ENCODE results near the gene IPO7.

Gene IPO7

DNA sequence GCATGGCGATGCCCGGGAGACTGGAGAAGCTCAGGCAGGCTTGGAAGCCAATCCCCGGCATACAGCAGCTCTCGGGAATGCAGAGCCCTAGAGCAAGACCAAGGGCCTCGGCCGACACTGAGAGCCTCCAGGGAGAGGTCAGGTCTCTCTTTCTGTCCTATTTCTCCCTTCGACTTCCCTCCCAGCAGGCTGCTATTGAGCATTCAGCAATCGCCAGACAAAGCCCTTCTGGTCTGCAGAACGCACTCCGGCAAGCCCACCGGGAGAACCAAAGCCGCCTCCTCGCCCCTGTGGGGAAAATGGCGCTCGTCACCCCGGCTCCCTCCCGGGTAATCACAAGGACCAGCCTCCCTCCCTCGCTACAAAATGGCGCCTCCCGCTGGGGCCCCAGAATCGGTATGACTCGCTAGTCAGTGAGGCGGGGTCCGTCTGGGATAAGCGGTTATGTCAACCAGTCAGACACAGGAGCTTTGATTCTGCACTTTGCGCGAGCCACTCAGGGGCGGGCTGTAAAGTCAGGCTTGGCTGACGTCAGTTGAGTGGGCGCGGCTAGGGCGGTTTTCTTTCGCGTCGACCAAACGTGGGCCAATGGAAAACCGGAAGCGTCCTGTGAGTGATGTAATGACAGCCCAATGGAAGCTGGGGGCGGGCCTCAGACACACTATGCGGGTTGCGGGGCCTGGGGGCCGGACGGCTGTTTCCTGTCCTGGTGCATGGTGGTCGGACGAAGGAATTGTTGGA is 76.0 kb downstream of the IPO7 start, which contains the start of gene ZNF143 (continued):
- TF ChIP-seq, protein P1, sequence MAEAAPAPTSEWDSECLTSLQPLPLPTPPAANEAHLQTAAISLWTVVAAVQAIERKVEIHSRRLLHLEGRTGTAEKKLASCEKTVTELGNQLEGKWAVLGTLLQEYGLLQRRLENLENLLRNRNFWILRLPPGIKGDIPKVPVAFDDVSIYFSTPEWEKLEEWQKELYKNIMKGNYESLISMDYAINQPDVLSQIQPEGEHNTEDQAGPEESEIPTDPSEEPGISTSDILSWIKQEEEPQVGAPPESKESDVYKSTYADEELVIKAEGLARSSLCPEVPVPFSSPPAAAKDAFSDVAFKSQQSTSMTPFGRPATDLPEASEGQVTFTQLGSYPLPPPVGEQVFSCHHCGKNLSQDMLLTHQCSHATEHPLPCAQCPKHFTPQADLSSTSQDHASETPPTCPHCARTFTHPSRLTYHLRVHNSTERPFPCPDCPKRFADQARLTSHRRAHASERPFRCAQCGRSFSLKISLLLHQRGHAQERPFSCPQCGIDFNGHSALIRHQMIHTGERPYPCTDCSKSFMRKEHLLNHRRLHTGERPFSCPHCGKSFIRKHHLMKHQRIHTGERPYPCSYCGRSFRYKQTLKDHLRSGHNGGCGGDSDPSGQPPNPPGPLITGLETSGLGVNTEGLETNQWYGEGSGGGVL (tag by site-specific recombination; IDR thresholded peaks at IDR 0.05), result no peak
- TF ChIP-seq ZNF629 (tag by site-specific recombination; IDR thresholded peaks at IDR 0.05), result peak; percentile 72
- TF ChIP-seq, protein P2, sequence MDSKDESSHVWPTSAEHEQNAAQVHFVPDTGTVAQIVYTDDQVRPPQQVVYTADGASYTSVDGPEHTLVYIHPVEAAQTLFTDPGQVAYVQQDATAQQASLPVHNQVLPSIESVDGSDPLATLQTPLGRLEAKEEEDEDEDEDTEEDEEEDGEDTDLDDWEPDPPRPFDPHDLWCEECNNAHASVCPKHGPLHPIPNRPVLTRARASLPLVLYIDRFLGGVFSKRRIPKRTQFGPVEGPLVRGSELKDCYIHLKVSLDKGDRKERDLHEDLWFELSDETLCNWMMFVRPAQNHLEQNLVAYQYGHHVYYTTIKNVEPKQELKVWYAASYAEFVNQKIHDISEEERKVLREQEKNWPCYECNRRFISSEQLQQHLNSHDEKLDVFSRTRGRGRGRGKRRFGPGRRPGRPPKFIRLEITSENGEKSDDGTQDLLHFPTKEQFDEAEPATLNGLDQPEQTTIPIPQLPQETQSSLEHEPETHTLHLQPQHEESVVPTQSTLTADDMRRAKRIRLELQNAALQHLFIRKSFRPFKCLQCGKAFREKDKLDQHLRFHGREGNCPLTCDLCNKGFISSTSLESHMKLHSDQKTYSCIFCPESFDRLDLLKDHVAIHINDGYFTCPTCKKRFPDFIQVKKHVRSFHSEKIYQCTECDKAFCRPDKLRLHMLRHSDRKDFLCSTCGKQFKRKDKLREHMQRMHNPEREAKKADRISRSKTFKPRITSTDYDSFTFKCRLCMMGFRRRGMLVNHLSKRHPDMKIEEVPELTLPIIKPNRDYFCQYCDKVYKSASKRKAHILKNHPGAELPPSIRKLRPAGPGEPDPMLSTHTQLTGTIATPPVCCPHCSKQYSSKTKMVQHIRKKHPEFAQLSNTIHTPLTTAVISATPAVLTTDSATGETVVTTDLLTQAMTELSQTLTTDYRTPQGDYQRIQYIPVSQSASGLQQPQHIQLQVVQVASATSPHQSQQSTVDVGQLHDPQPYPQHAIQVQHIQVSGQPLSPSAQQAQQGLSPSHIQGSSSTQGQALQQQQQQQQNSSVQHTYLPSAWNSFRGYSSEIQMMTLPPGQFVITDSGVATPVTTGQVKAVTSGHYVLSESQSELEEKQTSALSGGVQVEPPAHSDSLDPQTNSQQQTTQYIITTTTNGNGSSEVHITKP (tag by site-specific recombination; IDR thresholded peaks at IDR 0.05), result peak; percentile 63
- no peak for TF ChIP-seq ZNF571 (tag by site-specific recombination; IDR thresholded peaks at IDR 0.05)
- TF ChIP-seq KLF9 (tag by site-specific recombination; IDR thresholded peaks at IDR 0.05; ENCODE audit: low read depth), result peak; percentile 63; the same call in 1 of the 2 replicates
- peak; percentile 74; the same call in 1 of the 2 replicates for TF ChIP-seq KLF16 (tag by site-specific recombination; IDR thresholded peaks at IDR 0.05)
- no peak for TF ChIP-seq ZNF169 (tag by site-specific recombination; IDR thresholded peaks at IDR 0.05)
- TF ChIP-seq GLIS1 (tag by site-specific recombination; IDR thresholded peaks at IDR 0.05), result 0 out of 2 replicates have a peak, but pooled peaks have one; percentile 32
- TF ChIP-seq, protein P3, sequence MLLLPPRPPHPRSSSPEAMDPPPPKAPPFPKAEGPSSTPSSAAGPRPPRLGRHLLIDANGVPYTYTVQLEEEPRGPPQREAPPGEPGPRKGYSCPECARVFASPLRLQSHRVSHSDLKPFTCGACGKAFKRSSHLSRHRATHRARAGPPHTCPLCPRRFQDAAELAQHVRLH (tag by site-specific recombination; IDR thresholded peaks at IDR 0.05), result peak; percentile 83
- TF ChIP-seq IKZF3 (tag by site-specific recombination; IDR thresholded peaks at IDR 0.05), result peak; percentile 56
- TF ChIP-seq, protein P4, sequence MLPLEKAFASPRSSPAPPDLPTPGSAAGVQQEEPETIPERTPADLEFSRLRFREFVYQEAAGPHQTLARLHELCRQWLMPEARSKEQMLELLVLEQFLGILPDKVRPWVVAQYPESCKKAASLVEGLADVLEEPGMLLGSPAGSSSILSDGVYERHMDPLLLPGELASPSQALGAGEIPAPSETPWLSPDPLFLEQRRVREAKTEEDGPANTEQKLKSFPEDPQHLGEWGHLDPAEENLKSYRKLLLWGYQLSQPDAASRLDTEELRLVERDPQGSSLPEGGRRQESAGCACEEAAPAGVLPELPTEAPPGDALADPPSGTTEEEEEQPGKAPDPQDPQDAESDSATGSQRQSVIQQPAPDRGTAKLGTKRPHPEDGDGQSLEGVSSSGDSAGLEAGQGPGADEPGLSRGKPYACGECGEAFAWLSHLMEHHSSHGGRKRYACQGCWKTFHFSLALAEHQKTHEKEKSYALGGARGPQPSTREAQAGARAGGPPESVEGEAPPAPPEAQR (tag by site-specific recombination; IDR thresholded peaks at IDR 0.05), result no peak
- TF ChIP-seq ZBTB48 (tag by site-specific recombination; IDR thresholded peaks at IDR 0.05), result peak; percentile 46; the same call in 1 of the 2 replicates
- TF ChIP-seq MYNN (tag by site-specific recombination; IDR thresholded peaks at IDR 0.05; ENCODE audit: borderline replicate concordance), result no peak
- TF ChIP-seq ZNF394 (tag by site-specific recombination; IDR thresholded peaks at IDR 0.05; ENCODE audit: borderline replicate concordance), result peak; percentile 33; the same call in 1 of the 2 replicates
- TF ChIP-seq, protein P5, sequence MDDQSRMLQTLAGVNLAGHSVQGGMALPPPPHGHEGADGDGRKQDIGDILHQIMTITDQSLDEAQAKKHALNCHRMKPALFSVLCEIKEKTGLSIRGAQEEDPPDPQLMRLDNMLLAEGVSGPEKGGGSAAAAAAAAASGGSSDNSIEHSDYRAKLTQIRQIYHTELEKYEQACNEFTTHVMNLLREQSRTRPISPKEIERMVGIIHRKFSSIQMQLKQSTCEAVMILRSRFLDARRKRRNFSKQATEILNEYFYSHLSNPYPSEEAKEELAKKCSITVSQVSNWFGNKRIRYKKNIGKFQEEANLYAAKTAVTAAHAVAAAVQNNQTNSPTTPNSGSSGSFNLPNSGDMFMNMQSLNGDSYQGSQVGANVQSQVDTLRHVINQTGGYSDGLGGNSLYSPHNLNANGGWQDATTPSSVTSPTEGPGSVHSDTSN (CRISPR knock-in tag; IDR thresholded peaks at IDR 0.05), result peak; percentile 90
- peak; percentile 46 for TF ChIP-seq ZNF660 (tag by site-specific recombination; IDR thresholded peaks at IDR 0.05)
- TF ChIP-seq ZXDB (tag by site-specific recombination; IDR thresholded peaks at IDR 0.05), result peak; percentile 68
- 0 out of 2 replicates have a peak, but pooled peaks have one; percentile 6 for TF ChIP-seq KLF7 (tag by site-specific recombination; IDR thresholded peaks at IDR 0.05; ENCODE audit: borderline replicate concordance)
- peak; percentile 96 for TF ChIP-seq SP2 (tag by site-specific recombination; IDR thresholded peaks at IDR 0.05)
- TF ChIP-seq, protein P6, sequence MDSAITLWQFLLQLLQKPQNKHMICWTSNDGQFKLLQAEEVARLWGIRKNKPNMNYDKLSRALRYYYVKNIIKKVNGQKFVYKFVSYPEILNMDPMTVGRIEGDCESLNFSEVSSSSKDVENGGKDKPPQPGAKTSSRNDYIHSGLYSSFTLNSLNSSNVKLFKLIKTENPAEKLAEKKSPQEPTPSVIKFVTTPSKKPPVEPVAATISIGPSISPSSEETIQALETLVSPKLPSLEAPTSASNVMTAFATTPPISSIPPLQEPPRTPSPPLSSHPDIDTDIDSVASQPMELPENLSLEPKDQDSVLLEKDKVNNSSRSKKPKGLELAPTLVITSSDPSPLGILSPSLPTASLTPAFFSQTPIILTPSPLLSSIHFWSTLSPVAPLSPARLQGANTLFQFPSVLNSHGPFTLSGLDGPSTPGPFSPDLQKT (IDR thresholded peaks at IDR 0.05; ENCODE audit: borderline replicate concordance, low read depth, low read length), result peak; percentile 92; the same call in 1 of the 2 replicates
- TF ChIP-seq HOXD13 (CRISPR knock-in tag; IDR thresholded peaks at IDR 0.05; ENCODE audit: borderline replicate concordance), result peak; percentile 95; the same call in 1 of the 2 replicates
- peak; percentile 33; the same call in 1 of the 2 replicates for TF ChIP-seq ZNF600 (tag by site-specific recombination; IDR thresholded peaks at IDR 0.05)
- no peak for TF ChIP-seq ZFP3 (tag by site-specific recombination; IDR thresholded peaks at IDR 0.05; ENCODE audit: low read depth)
- TF ChIP-seq, protein P7, sequence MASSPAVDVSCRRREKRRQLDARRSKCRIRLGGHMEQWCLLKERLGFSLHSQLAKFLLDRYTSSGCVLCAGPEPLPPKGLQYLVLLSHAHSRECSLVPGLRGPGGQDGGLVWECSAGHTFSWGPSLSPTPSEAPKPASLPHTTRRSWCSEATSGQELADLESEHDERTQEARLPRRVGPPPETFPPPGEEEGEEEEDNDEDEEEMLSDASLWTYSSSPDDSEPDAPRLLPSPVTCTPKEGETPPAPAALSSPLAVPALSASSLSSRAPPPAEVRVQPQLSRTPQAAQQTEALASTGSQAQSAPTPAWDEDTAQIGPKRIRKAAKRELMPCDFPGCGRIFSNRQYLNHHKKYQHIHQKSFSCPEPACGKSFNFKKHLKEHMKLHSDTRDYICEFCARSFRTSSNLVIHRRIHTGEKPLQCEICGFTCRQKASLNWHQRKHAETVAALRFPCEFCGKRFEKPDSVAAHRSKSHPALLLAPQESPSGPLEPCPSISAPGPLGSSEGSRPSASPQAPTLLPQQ (tag by site-specific recombination; IDR thresholded peaks at IDR 0.05), result no peak

All from HEK293 (cell line).